ENCODE measurements around the gene MTA1.

MTA1 gene

DNA sequence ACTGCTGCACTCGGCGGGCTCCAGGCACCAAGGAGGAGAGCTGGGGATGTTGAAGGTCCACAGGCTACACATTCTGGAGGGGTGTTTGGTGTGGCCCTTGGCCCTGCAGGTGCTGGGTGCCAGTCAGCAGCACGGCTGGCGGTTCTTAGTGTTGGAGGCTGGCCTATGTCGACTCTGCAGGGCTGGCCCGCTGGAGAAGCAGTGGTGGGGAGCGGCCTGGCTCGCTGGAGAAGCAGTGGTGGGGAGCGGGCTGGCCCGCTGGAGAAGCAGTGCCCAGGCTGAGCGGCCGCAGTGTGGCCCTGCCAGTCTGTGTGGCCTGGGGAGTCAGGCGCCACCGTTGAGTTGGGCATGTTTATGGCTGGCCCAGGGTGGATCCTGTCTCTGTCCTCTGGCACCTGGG, 27.3 kb downstream of the MTA1 start:
- DNase-seq, result no peak

DNA sequence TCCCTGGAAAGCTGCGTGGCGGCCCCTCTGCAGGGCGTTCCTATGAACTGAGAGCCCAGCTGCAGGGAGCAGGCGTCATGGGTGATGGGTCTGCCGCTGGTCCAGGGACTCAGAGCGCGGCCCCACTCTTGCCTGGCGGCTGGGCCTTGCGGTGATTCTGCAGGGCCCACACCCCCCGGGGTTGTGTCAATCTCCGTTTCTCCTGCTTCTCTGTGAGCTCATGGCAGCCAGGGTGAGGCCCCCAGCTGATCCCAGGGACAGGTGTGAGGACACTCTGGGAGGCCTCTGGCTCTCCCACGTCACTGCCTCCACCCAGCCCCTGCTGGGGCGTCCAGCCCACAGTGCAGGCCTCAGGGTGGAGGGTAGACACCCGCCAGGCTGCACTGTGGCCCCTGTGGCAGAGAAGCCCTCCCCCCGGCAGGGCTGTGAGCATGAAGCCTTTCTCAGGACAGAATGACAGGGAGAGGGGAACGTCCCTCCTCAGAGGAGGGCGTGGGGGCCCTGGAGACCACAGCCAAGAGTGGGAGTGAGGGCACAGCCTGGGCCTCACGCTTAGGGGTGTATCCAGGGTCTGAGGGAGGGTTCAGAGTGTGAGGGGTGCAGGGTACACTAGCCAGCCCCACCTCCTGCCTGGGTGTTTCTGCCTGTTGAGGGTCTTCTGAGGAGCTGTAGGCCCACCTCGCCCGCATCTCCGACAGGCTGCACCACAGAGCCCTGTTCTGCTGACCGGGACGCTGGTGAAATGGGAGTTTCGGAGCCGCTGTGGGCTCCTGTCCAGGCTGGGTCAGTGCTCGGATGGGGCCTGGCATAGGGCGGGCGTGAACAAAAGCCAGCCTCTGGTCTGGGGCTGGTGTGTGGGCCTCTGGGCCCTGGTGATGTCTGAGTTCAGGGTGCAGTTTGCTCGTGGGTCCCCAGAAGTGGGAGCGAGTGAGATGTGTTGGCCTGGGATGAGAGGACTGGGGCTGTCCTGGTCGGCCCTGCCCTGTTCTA, 28.3 kb downstream of the MTA1 start:
- no peak for DNase-seq

DNA sequence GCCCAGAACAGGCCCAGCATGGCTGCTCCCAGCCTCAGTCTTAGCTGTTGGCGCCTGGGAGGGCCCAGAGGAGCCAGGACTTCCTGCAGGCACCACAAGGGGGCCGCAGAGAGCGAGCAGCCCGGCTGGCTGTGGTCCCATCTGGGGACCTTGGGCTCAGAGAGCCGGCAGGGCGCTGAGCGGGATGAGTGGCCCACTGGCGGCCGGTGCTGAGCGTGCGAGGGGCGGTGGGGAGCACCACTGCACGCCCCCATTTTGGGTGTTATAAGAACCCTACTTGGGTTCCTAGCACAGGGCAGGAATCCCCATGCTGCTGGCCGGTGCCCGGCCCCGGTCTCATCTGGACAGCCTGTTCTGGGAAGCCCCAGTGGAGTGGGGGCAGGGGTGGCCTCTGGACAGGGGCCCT, 29.1 kb downstream of the MTA1 start:
- peak; percentile 51 for DNase-seq

DNA sequence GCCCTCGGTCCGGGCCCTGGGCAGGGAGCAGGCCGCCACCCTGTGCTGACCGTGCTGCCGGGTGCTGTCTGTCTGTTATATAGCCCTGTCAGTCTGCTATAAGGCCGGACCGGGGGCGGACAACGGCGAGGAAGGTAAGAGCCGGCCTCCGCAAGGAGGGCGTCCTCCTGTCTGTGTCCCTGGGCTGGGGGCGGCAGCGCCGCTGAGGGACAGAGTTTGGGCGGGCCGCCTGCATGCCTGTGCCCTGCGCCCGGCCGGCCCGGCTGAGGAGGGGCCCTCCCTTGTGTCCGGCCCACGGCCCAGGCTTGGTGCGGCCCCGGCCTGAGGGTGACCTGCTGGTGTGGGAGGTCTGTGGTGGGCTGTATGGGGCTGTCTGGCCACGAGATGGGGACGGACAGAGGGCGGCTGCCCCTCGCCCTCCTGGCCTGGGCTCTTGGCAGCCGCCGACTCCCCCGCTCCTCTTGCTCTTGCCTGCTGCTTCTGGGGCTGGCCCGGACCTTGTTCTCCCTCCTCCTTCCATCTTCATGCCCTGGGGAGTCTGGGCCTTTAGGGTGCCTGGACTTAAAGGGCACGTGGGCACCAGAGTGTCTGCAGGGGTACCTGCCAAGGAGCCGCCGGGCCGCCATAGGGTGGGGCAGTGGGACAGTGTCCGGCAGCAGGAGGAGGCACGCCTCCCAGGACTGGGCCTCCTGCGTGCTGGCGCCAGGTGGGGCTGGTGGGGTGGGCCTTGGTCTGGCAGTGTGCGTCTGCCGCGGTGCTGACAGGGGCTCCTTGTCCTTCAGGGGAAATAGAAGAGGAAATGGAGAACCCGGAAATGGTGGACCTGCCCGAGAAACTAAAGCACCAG, 29.9 kb downstream of the MTA1 start:
- DNase-seq, result no peak

DNA sequence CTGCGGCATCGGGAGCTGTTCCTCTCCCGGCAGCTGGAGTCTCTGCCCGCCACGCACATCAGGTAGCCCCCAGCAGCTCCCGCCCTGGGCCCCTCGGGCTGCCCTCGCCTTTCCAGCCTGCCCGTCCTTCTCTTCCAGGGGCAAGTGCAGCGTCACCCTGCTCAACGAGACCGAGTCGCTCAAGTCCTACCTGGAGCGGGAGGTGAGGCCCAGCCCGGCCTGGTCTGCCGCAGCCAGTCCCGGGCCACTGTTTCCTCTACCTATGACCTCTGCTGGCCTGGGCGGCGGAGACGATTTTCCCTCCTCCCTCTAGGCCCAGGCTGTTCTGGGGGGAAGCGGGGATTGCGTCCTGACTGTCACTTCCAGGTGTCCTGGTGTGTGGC, 30.5 kb downstream of the MTA1 start:
- no peak for DNase-seq

DNA sequence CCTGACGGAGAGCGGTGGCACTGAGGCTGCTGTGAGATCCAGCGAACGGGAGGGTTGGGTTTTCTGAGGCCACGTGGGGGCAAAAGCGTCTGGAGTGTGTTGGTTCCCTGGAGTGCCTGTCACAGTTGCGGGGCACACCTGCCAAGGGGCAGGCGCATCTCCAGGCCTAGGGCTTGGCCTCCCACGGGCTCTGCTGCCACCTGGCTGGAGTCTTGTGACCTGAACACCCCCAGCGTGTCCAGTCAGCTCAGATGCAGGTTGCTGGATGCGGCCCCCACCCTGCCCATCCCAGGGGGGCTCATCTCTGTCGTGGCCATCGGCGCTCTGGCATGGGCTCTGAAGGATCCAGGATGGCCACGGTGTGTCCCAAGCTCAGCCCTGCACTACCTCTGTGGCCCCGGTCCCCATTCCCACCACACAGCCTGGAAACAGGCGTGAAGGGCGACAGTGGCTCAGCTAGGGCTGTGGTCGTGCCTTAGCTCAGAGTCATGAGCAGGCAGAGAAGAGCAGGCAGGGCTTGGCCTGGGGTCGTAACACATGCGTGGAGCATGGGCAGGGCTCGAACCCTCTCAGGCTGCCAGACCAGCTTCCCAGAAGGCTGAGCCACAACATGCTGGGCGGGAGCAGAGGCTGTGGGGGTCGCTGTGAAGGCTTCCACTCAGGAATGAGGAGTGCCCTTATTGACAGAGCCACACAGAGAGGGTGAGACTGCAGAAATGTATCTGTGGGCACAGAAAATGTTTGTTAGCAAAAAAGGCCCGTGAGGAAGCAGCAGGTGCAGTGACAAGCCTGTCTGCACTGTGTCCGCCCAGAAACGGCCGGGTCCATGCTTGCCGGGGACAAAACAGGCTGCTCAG, 31.5 kb downstream of the MTA1 start:
- no peak for DNase-seq

DNA sequence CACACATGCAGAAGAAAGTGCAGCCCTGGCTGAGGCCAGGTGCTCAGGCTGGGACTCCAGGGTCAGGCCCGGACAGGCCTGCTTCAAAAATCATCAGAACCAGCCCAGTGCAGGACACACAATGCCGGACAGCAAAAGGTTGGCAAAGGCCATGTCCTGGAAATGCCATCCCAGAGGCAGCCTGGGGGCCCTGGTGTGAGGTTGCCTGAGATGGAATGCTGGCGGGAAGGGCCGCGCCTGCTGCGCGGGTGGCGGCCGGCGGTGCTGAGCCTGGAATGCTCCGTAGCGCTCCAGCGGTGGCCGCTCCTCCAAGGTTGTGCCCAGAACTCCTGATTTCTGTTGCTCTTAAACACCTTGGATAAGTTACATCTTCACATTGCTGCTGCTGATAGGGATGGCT, 33.3 kb downstream of the MTA1 start:
- DNase-seq, result no peak

DNA sequence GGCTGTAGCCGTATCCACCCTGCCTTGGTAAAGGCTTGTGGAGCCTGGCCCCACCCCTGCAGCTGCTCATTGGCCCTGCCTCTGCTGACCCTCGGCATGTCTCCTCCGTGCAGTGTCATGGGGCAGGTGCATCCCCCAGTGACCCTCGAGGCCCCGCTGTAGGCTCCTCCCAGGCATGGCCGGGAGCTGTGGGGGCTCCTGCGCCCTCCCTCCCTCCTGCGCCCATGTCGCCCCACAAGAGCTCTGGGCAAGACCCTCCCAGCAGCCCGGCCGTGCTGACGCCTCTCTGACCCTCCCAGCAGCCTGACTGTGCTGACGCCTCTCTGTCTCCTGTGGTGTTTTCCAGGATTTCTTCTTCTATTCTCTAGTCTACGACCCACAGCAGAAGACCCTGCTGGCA, 34.2 kb downstream of the MTA1 start:
- no peak for DNase-seq

DNA sequence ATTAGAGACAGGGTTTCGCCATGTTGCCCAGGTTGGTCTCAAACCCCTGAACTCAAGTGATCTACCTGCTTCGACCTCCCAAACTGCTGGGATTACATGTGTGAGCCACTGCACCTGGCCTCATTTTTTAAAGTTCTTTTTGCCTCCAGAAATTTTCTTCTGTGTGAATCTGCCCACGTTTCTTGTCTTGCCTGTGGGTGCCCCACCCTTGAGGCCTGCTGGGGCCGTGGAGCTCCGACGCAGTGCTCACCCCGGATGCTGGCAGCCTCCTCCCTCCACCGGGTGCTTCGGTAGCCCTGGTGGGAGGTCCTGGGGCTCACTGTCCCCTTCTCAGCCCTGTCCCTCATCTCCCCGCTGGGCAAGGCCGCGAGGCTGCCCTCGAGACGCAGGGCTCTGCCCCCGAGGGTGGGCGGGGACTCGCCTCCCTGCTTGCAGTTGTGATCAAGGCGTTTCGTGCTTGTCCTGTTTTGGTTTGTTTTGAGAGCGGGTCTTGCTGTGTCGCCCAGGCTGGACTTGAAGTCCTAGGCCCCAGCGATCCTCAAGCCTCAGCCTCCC, 35.5 kb downstream of the MTA1 start:
- no peak for DNase-seq

DNA sequence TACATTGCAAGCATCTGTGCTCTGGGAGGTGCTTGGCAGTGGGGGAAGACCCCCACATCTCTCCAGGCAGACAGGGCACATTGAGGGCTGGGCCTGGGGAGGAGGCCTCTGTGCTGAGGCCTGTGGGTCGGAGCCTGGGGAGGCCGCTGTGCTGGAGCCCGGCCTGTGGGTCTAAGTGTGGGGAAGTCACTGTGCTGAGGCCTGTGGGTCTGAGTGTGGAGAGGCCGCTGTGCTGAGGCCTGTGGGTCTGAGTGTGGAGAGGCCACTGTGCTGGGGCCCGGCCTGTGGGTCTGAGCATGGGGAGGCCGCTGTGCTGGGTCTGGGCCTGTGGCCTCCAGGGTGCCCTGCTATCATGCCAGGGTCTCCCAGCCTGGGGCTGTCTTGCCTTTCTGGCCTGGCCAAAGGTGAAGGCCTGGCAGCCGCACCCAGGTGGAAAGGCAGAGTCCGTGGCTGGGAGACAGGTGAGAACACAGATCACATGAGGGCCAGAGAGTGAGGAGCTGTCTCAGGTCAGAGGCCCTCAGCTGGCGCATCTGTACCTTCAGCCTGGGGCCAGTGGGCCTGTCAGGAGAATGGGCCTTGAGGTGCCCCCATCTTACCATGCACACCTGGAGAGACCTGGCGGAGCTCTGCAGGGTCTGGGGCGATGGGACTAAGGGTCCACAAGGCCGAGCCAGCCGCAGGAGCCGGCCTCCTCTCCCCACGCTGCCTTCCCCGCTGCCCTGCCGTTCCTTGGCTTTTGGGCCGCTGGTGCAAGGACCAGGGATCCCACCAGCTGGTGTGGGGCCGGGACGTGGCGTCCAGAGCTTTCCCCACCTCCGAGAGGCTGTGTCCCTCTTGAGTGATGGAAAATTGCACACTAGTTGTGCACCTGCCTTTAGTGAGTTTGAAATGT, 36.4 kb downstream of the MTA1 start:
- DNase-seq, result no peak

DNA sequence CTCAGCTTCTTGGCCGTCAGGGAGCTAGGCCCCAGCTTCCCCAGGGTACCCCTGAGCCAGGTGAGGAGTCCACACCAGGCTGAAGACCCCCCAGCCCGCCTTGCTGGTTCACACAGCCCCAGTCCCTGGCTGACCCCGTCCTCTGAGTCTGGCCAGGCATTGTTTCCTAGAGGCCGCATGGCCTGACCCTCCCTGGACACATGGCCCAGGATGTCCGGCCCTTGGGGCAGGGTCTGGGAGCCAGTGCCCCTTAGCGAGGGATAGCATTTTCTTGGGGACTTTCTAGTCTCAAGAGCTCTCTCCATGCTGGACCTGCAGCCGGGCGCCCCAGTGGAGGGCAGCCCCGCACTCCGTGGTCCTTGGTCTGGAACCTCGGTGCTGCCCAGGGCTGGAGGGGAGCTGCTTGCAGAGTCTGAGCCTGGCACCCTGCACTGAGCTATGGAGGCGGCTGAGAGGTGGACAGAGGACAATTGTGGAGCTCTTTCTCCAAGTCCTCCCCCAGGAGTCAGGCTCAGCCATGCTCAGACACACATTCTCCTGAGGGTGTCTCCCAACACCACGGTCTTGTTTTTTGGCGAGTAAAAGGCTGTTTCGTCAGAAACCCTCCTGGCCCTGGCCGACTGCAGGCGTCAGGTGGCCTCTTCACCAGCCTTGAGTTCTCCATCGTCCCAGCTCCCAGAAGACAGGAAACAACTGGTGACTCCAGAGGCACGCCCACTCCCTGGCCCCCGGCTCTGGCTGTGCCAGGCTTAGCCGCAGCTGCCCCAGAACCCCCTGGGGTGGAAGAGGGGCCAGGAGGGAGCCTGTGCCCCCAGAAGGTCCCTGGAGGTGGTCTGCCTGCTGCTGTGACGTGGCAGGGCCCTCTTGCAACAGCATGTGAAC, 37.4 kb downstream of the MTA1 start:
- no peak for DNase-seq

DNA sequence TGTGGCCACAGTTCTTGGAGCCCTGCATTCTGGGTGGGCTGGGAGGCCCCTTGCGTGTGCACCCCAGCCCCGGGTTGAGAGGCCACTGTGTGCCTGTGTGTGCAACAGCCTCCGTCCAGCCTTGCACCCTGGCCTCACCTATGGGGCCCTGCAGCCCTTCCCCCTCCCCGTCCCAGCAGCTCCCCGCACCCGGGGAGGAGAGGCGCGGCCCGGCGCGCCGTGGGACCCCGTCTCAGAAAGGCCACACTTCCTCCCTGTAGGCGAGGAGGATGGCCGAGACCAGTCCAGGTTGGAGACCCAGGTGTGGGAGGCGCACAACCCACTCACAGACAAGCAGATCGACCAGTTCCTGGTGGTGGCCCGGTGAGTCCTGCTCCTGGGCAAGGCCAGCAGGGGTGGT, 38.4 kb downstream of the MTA1 start:
- no peak for DNase-seq

DNA sequence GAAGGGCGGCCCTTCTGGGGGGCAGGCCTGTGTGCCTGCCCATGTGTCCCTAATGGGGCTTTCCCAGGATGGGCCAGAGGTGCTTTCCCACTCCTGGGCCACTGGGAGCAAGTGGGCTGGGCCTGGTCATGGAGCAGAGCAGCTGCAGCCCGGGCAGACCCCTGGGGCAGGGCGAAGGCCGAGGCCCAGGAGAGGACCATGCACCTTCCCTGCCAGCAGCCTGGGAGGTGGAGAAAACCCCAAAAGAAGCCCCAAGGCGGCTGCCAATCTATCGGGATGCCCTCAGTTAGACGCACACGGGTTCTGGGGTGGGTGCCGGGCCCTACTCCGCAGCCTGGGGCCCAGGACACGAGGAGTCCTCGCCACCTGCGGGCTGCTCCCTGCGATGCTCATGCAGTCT, 38.9 kb downstream of the MTA1 start:
- no peak for DNase-seq

DNA sequence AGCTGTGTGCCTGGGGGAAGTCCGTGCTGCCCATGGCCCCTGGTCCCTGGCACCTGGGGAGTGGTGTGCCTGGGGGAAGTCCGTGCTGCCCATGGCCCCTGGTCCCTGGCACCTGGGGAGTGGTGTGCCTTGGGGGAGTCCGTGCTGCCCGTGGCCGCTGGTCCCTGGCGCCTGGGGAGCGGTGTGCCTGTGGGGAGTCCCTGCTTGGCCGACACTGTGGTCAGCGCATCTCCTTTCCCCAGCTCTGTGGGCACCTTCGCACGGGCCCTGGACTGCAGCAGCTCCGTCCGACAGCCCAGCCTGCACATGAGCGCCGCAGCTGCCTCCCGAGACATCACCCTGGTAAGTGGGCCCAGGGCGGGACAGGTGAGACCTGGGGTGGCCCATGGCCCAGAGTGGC, 40.5 kb downstream of the MTA1 start:
- no peak for DNase-seq

DNA sequence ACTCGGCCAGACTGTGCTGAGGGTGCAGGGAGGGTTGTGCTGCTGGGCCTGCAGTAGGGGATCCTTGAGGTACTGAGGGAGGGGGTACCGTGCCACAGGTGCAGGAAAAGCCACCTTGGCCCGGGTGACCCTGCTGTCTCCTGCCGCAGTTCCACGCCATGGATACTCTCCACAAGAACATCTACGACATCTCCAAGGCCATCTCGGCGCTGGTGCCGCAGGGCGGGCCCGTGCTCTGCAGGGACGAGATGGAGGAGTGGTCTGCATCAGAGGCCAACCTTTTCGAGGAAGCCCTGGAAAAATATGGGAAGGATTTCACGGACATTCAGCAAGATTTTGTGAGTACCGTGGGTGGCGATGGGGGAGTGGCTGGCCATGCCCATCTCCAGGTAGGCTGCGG, 41.0 kb downstream of the MTA1 start:
- no peak for DNase-seq

DNA sequence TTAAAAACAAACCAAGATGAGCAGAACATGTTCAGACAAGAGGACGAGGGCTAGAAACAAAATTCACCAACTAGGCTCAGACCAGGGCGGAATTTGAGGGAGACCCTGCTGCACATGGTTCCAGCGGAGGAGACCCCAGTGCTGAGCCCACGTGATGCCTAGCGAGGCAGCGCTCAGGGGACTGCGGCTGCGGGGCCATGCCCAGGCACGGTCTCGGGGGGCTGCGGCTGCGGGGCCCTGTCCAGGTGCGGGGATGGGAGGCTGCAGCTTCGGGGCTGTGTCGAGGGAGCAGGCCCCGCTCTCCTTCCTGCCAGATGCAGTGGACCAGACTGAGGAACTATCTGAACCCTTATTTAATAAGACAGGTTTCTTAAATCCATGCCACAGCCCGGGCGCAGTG, 42.3 kb downstream of the MTA1 start:
- DNase-seq, result no peak

DNA sequence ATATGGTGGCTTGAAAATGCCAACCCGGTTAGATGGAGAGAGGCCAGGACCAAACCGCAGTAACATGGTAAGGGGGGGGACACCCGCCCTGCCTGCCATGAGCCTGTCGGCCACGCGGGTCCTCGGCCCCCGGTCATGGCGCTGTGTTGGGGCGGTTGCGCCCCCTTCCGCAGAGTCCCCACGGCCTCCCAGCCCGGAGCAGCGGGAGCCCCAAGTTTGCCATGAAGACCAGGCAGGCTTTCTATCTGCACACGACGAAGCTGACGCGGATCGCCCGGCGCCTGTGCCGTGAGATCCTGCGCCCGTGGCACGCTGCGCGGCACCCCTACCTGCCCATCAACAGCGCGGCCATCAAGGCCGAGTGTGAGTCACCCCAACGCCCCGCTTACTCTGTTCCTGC, 44.9 kb downstream of the MTA1 start:
- no peak for DNase-seq

DNA sequence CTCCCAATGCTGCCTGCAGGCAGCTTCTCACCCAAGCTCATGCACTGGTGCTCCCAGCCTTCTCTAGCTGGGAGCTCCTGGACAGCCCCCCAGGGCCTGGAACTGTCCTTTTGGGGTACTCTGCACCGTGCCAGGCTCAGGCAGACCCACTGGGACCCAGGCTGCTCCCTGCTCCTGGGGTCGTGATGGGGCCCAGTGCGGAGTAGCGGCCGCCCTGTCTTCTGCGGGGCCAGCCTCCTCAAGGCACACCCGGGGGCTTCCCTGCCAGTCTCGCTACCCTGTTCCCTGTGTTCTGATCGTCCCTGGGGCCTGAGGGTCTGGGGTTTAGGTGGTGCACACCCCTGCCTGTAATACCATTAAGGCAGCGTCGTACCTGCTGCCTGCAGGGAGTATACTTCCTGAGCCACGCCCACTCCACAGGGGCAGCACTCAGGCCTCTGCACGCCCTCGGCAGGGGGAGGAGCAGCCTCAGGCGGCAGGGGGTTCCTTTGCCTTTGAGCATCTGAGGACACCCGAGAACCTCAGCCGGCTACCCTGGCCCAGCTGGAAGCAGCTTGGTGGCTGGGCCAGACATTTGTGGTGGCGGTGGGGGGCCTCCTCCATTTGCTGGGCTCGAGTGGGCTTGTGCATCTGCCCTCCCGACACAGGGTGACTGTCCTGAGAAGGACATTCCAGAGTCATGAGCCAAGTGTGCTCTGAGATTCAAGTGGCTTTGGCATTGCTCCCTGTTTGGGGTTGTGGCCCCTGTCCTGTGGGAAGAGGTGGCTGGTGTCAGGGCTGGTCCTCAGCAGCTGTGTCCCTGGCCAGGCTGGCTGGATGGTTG, 45.8 kb downstream of the MTA1 start:
- no peak for DNase-seq

DNA sequence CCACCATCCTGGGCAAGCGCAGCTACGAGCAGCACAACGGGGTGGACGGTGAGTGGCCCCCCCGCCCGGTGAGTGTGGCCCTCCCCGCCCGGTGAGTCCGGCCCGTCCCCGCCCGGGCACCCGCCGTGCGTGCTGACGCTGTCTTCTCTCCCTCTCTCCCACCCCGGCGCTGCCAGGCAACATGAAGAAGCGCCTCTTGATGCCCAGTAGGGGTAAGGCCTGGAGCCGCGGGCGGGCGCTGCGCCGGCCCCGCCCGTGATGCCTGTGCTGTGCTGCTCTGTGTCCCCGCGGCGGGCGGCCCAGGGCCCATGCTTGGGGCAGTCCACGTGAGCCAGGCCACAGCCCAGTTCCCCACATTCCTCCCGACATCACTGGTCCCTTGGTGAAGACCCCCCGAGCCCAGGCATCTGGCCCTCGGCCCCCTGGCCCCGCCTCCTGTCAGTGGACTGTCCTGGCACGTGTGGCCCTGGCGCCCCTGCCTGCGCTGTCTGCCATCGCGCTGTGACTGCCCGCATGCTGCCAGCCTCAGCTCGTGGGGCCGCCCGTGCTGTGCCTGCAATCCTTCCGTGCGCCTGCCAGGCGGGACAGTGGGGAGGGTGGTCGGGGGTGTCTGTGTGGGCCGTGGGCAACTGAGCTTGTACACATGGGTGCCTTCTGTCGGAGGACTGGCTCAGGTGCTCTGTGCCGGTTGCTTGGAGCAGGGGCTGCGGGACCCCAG, 47.1 kb downstream of the MTA1 start:
- DNase-seq, result no peak

Measured in RPMI8226 (cell line).